ENCODE results near the gene DDX54. TPM values are rescaled to one million over a fixed set of nuclear protein-coding genes. Genes with fewer than 3 reads are reported as not detected.
"Not testable (repeated sequence)": the region's sequence is repeated elsewhere in the genome, so short reads cannot be mapped to it uniquely, and the experiment has no call there.

Gene DDX54
- total RNA-seq, 4 donors from 2014 or later: 42.4 to 67.0 (median 51.8) TPM

- TF ChIP-seq CTCF (IDR thresholded peaks at IDR 0.05): no peak
- peak; percentile 12 for ATAC-seq (ENCODE audit: low FRiP score)
- no peak for DNase-seq (ENCODE audit: low spot score)
Observed at GRCh38 chr12:113145720-113146551, 39.3 kb downstream of the DDX54 start.

GRCh38 chr12:113144806-113145205 lies 40.5 kb downstream of the DDX54 start:
- no peak for TF ChIP-seq CTCF (IDR thresholded peaks at IDR 0.05)
- ATAC-seq (ENCODE audit: low FRiP score): no peak

GRCh38 chr12:113143959-113144358 lies 41.3 kb downstream of the DDX54 start:
- no peak for ATAC-seq (ENCODE audit: low FRiP score)
- TF ChIP-seq CTCF (IDR thresholded peaks at IDR 0.05): no peak

More at GRCh38 chr12:113144806-113145205, 40.5 kb downstream of the DDX54 start:
- DNase-seq (ENCODE audit: low spot score): no peak

GRCh38 chr12:113142886-113143332 lies 42.4 kb downstream of the DDX54 start:
- TF ChIP-seq CTCF (IDR thresholded peaks at IDR 0.05): no peak
- ATAC-seq (ENCODE audit: low FRiP score): no peak
- no peak for DNase-seq (ENCODE audit: low spot score)

More at GRCh38 chr12:113143959-113144358, 41.3 kb downstream of the DDX54 start:
- DNase-seq (ENCODE audit: low spot score): no peak

GRCh38 chr12:113142173-113142885 lies 42.9 kb downstream of the DDX54 start:
- DNase-seq (ENCODE audit: low spot score) (no peak), ATAC-seq (ENCODE audit: low FRiP score) (no peak)
- no peak for TF ChIP-seq CTCF (IDR thresholded peaks at IDR 0.05)

GRCh38 chr12:113141716-113142115 lies 43.6 kb downstream of the DDX54 start:
- not testable (repeated sequence) for DNase-seq (ENCODE audit: low spot score)

GRCh38 chr12:113140706-113141105 lies 44.6 kb downstream of the DDX54 start:
- TF ChIP-seq CTCF (IDR thresholded peaks at IDR 0.05): no peak
- DNase-seq (ENCODE audit: low spot score): no peak
- no peak for ATAC-seq (ENCODE audit: low FRiP score)

More at GRCh38 chr12:113141716-113142115, 43.6 kb downstream of the DDX54 start:
- not testable (repeated sequence) for ATAC-seq (ENCODE audit: low FRiP score)
